GM12801 (cell line): Measurements from ENCODE around the gene LRBA.

Experiments used
- CTCF ChIP-seq: IDR thresholded peaks from one replicate; pipeline ENCODE4 v1.5.1; 2011; ENCODE audit warnings: control low read depth; ENCODE audit not compliant: insufficient read length; ENCODE audit errors: extremely low read depth

The LRBA gene

GRCh38 chr4:150990993-150991392 lies 24.1 kb downstream of the LRBA start:
- no peak for TF ChIP-seq CTCF

GRCh38 chr4:150990250-150990649 lies 24.8 kb downstream of the LRBA start:
- no peak for TF ChIP-seq CTCF

- no peak for TF ChIP-seq CTCF
These were observed 26.8 kb downstream of the LRBA start for GRCh38 chr4:150988238-150988637.

GRCh38 chr4:150987204-150987603 lies 27.9 kb downstream of the LRBA start:
- no peak for TF ChIP-seq CTCF

- no peak for TF ChIP-seq CTCF
These were observed 29.0 kb downstream of the LRBA start for GRCh38 chr4:150986085-150986484.

GRCh38 chr4:150983851-150984250 lies 31.2 kb downstream of the LRBA start:
- no peak for TF ChIP-seq CTCF

GRCh38 chr4:150982557-150983233 lies 32.4 kb downstream of the LRBA start:
- no peak for TF ChIP-seq CTCF
